HepG2 (cell line): ENCODE data around the gene TTC6. TPM values are rescaled to one million over a fixed set of nuclear protein-coding genes. Genes with fewer than 3 reads are reported as not detected.

Experiments
- AHDC1 ChIP-seq: sonication (generic); formaldehyde crosslinking; IDR thresholded peaks from 2 replicates; pipeline ENCODE4 v1.5.1; 2020; ENCODE audit warnings: mild to moderate bottlenecking, missing genetic modification reagents, borderline replicate concordance
- EP300 ChIP-seq, 3 experiments: sonication (generic) in 1 of 3; formaldehyde crosslinking in 1 of 3; IDR thresholded peaks; 2 replicates each; pipeline versions ENCODE4 v1.5.1 to v1.6.1; 2011 to 2020; ENCODE audit warnings: low read depth in 2 of 3, low read length in 2 of 3, borderline replicate concordance in 1 of 3, improper control_type of control experiment in 1 of 3, mild to moderate bottlenecking in 1 of 3, missing genetic modification reagents in 1 of 3, moderate library complexity in 1 of 3
- HMG20B ChIP-seq: conservative IDR thresholded peaks from 2 replicates; pipeline ENCODE4 v1.6.1; 2016; ENCODE audit warnings: missing genetic modification reagents, missing compliant biosample characterization
- NFIC ChIP-seq: IDR thresholded peaks from 2 replicates; pipeline ENCODE4 v1.6.1; 2012; ENCODE audit warnings: mild to moderate bottlenecking, low read length, inconsistent platforms
- RAD51 ChIP-seq: fragments of 450-650 bp; IDR thresholded peaks from 2 replicates; pipeline ENCODE4 v1.6.1; 2016; ENCODE audit warnings: borderline replicate concordance
- RFX3 ChIP-seq: IDR thresholded peaks from 2 replicates; pipeline ENCODE4 v1.6.1; 2016; ENCODE audit warnings: missing biosample characterization, missing genetic modification reagents
- SALL1 ChIP-seq: sonication (generic); formaldehyde crosslinking; IDR thresholded peaks from 2 replicates; pipeline ENCODE4 v1.8.0; 2022; ENCODE audit warnings: mild to moderate bottlenecking, missing genetic modification reagents
- SNAI1 ChIP-seq: sonication (generic); formaldehyde crosslinking; IDR thresholded peaks from 2 replicates; pipeline ENCODE4 v1.5.0; 2020; ENCODE audit warnings: mild to moderate bottlenecking, missing genetic modification reagents, borderline replicate concordance
- ZBTB38 ChIP-seq: sonication (generic); formaldehyde crosslinking; IDR thresholded peaks from 2 replicates; pipeline ENCODE4 v1.5.1; 2020; ENCODE audit warnings: mild to moderate bottlenecking, missing genetic modification reagents
- ZNF142 ChIP-seq: sonication (generic); formaldehyde crosslinking; IDR thresholded peaks from 2 replicates; pipeline ENCODE4 v1.4.0; 2020; ENCODE audit warnings: missing genetic modification reagents
- ZNF230 ChIP-seq: sonication (generic); formaldehyde crosslinking; IDR thresholded peaks from 2 replicates; pipeline ENCODE4 v1.4.0; 2020; ENCODE audit warnings: mild to moderate bottlenecking, missing genetic modification reagents
- ZNF33B ChIP-seq: sonication (generic); formaldehyde crosslinking; IDR thresholded peaks from 2 replicates; pipeline ENCODE4 v1.5.1; 2020; ENCODE audit warnings: mild to moderate bottlenecking, missing genetic modification reagents
- ZNF414 ChIP-seq: sonication (generic); formaldehyde crosslinking; IDR thresholded peaks from 2 replicates; pipeline ENCODE4 v1.5.0; 2020; ENCODE audit warnings: missing genetic modification reagents
- ZSCAN25 ChIP-seq: sonication (generic); formaldehyde crosslinking; IDR thresholded peaks from 2 replicates; pipeline ENCODE4 v1.8.0; 2022; ENCODE audit warnings: mild to moderate bottlenecking, missing genetic modification reagents
- polyA plus RNA-seq, 8 experiments: library from polyadenylated mRNA; depleted of rRNA in 3 of 8; stranded (reverse) in 7 of 8; unstranded in 1 of 8; fragments of >200 nt; fragmentation: Illumina TruSeq in 4 of 8; extraction: Trizol in 4 of 8; gene quantifications; 2 replicates each; pipeline versions ENCODE4 v1.2.1 to v1.2.3, GENCODE V29; 2011 to 2016; ENCODE audit warnings: low read depth in 4 of 8, missing spikeins in 1 of 8, mixed read lengths in 1 of 8; ENCODE audit not compliant: insufficient read depth in 1 of 8
- total RNA-seq, 5 experiments: library from RNA; depleted of rRNA; stranded (reverse); fragments of >200 nt; fragmentation: Illumina TruSeq; extraction: Trizol; gene quantifications; 2 replicates each; pipeline ENCODE4 v1.2.3, GENCODE V29; 2016; ENCODE audit warnings: low read depth in 1 of 5

Gene TTC6
- total and polyA plus RNA-seq, 2 of the 13 experiments (the other 11 are each of a cell fraction or from before 2014, with no cell fraction given): 9.3 to 27.4 TPM

- peak; percentile 97 for TF ChIP-seq ZNF142 (CRISPR knock-in tag)
- TF ChIP-seq NFIC: no peak
- peak; percentile 58; the same call in 1 of the 2 replicates for TF ChIP-seq AHDC1 (CRISPR knock-in tag)
- TF ChIP-seq RAD51: no peak
- peak; percentile 27; the same call in 1 of the 2 replicates for TF ChIP-seq RFX3 (CRISPR knock-in tag)
- TF ChIP-seq ZNF414 (CRISPR knock-in tag): no peak
- TF ChIP-seq SNAI1 (CRISPR knock-in tag): peak; percentile 96
- peak; percentile 72 for TF ChIP-seq SALL1 (CRISPR knock-in tag)
- TF ChIP-seq EP300 (IDR thresholded peaks at IDR 0.05; ENCODE audit: low read depth in 2 of 2, low read length in 2 of 2): peak in 1 of 2 experiments; percentile 23; a peak in 1 of 4 replicates
- TF ChIP-seq EP300 (CRISPR knock-in tag; IDR thresholded peaks at IDR 0.05; ENCODE audit: borderline replicate concordance): no peak
- TF ChIP-seq ZSCAN25 (CRISPR knock-in tag): peak; percentile 70; the same call in 1 of the 2 replicates
- peak; percentile 67; the same call in 1 of the 2 replicates for TF ChIP-seq HMG20B
- peak; percentile 10; the same call in 1 of the 2 replicates for TF ChIP-seq ZBTB38 (CRISPR knock-in tag)
- peak; percentile 90; the same call in 1 of the 2 replicates for TF ChIP-seq ZNF230 (CRISPR knock-in tag)
- 0 out of 2 replicates have a peak, but pooled peaks have one; percentile 81 for TF ChIP-seq ZNF33B (CRISPR knock-in tag)
Observed at GRCh38 chr14:37594238-37594970, 1.0 kb upstream of the TTC6 start (continued).
